ENCODE data around the gene IZUMO1R. TPM values are rescaled to one million over a fixed set of nuclear protein-coding genes. Genes with fewer than 3 reads are reported as not detected.

Gene IZUMO1R
- total and polyA plus RNA-seq, 2 of the 4 experiments (the other 2 are of a cell fraction), result not detected

GRCh38 chr11:94310191-94310875, 6.0 kb downstream of the IZUMO1R start:
- no peak overlapping the region for H4K5ac ChIP-seq (ENCODE audit: low read depth, low read length)
- in situ Hi-C loops (cut with MboI; ENCODE audit: low sequenced_read_pairs), result no loop called here
- no peak overlapping the region for H3K9ac ChIP-seq (ENCODE audit: low read depth, low read length)
- H3K27ac ChIP-seq (ENCODE audit: insufficient read depth, low read length), result no peak overlapping the region
- no peaks in the 10 kb centered on the region for H4K20me1 ChIP-seq (ENCODE audit: insufficient read depth, low read length)
- H3K36me3 ChIP-seq (ENCODE audit: control insufficient read depth, insufficient read depth, low read length), result no peaks in the 10 kb centered on the region
- peaks cover 2% of the 10 kb centered on the region for H3K4me1 ChIP-seq (ENCODE audit: control insufficient read depth, insufficient read depth, low read length)
- H3K9me3 ChIP-seq (ENCODE audit: control insufficient read depth, insufficient read depth, low read length), result no peaks in the 10 kb centered on the region
- H2AK9ac ChIP-seq (replicated peaks; ENCODE audit: low read depth, low read length, poor library complexity), result no peak overlapping the region
- intact Hi-C loops (cut with micrococcal nuclease), result no loop called here
- no peak for TF ChIP-seq RFX5 (IDR thresholded peaks at IDR 0.05; ENCODE audit: low read depth, low read length)
- no peak overlapping the region for H4K8ac ChIP-seq (ENCODE audit: low read depth in 2 of 2, low read length in 2 of 2)
- no peak overlapping the region for H3K18ac ChIP-seq (ENCODE audit: low read depth, low read length)
- H3K4me3 ChIP-seq (ENCODE audit: insufficient read depth, low read depth, low read length), result no peak overlapping the region
- WGBS, 2 experiments (ENCODE audit: extremely low coverage in 2 of 2, insufficient read length in 1 of 2), result no CpG with 5 or more reads among the region's 5 CpGs
- no peak overlapping the region for H2BK20ac ChIP-seq (ENCODE audit: low read depth, low read length)
- H2BK5ac ChIP-seq (ENCODE audit: low read depth, low read length, poor library complexity, severe bottlenecking), result no peak overlapping the region
- no peak overlapping the region for H2AK5ac ChIP-seq (ENCODE audit: low read depth, low read length)
- H4K91ac ChIP-seq (ENCODE audit: insufficient read depth, low read depth, low read length), result no peak overlapping the region
- no peak for DNase-seq
- CTCF ChIA-PET, result no interaction called here
- peaks cover 3% of the 10 kb centered on the region; the same call in 1 of the 2 replicates for H3K27me3 ChIP-seq (ENCODE audit: control insufficient read depth, insufficient read depth, low read length)
- no peak overlapping the region for H3K4me2 ChIP-seq (ENCODE audit: low read depth, low read length)
- H2BK15ac ChIP-seq (ENCODE audit: low read depth, low read length), result no peak overlapping the region
- H2AFZ ChIP-seq (replicated peaks; ENCODE audit: low read length, poor library complexity), result no peak overlapping the region
- H3K14ac ChIP-seq (replicated peaks; ENCODE audit: low read depth, low read length), result no peak overlapping the region
- no peaks in the 10 kb centered on the region for H3K79me1 ChIP-seq (ENCODE audit: low read depth in 1 of 2, low read length in 2 of 2)
- POLR2A ChIA-PET (ENCODE audit: unreplicated experiment), result interaction anchor here (0.7 to 0.8 kb wide), 2 partner anchors 110 to 117 kb away, joined by 3 to 4 read pairs; no protein-coding TSS in a partner anchor
- no peak for ATAC-seq (ENCODE audit: low read depth)
- no peak overlapping the region for H2BK120ac ChIP-seq (ENCODE audit: low read depth, low read length)
- BruUV-seq (replicated peaks), result no TSS peak
- dilution Hi-C loops (cut with HindIII; ENCODE audit: low sequenced_read_pairs, unreplicated experiment), result no loop called here
- no peak overlapping the region for H3K4ac ChIP-seq (ENCODE audit: low read depth, low read length)
- H3K23ac ChIP-seq (ENCODE audit: low read depth, low read length), result no peak overlapping the region
- no peaks in the 10 kb centered on the region for H3K9me1 ChIP-seq (ENCODE audit: insufficient read depth, low read length)
- H3K56ac ChIP-seq (ENCODE audit: extremely low read depth, insufficient read depth, low read length), result no peak overlapping the region

Data from IMR-90 (cell line).